CD4-positive, alpha-beta T cell (primary cell): ENCODE measurements around the gene GNG2. TPM values are rescaled to one million over a fixed set of nuclear protein-coding genes. Genes with fewer than 3 reads are reported as not detected.

ENCODE experiments used
- ATAC-seq: fragments of 200-7000 bp; cut with Tn5 transposase; one replicate; pipeline ENCODE4 v1.10.0; 2022; ENCODE audit warnings: mild to moderate bottlenecking; ENCODE audit not compliant: poor library complexity
- CTCF ChIA-PET: fragments of 350-600 bp; sonication (Branson Sonifier 250); formaldehyde crosslinking; loops from one replicate; lab custom pipeline; 2021; ENCODE audit warnings: antibody characterized with exemption, inconsistent platforms; lab: Charles Lee
- POLR2A ChIA-PET: fragments of 350-600 bp; sonication (Branson Sonifier 250); formaldehyde crosslinking; loops from one replicate; lab custom pipeline; 2021; ENCODE audit warnings: antibody characterized with exemption, inconsistent platforms; lab: Charles Lee
- DNase-seq, 14 experiments: peaks; one replicate each; pipeline ENCODE4 v3.0.0-alpha.2; 2013 to 2020; ENCODE audit warnings: mixed read lengths in 2 of 14
- H3K27ac ChIP-seq, 2 donors: one replicate each; pipeline versions ENCODE4 v1.5.1 to v1.7.0; 2013; ENCODE audit warnings: low read length in 2 of 2, low read depth in 1 of 2, mild to moderate bottlenecking in 1 of 2
- H3K27me3 ChIP-seq, 2 experiments: 1 replicate in 1 of 2; 2 replicates in 1 of 2; pipeline versions ENCODE4 v1.6.1 to v1.7.0; 2013; ENCODE audit warnings: low read length in 2 of 2, control low read depth in 1 of 2, mild to moderate bottlenecking in 1 of 2, moderate library complexity in 1 of 2; ENCODE audit not compliant: insufficient read depth in 2 of 2, control insufficient read depth in 1 of 2
- H3K36me3 ChIP-seq: one replicate; pipeline ENCODE4 v1.6.1; 2013; ENCODE audit warnings: low read length, control low read depth; ENCODE audit not compliant: insufficient read depth
- H3K4me1 ChIP-seq: one replicate; pipeline ENCODE4 v1.6.1; 2013; ENCODE audit warnings: low read length, control low read depth; ENCODE audit not compliant: insufficient read depth
- H3K4me3 ChIP-seq: one replicate; pipeline ENCODE4 v1.5.1; 2013; ENCODE audit warnings: mild to moderate bottlenecking, low read length, moderate library complexity
- H3K9me3 ChIP-seq, 2 experiments: 1 replicate in 1 of 2; 2 replicates in 1 of 2; pipeline versions ENCODE4 v1.6.1 to v1.7.0; 2013; ENCODE audit warnings: low read length in 2 of 2, mild to moderate bottlenecking in 2 of 2, control low read depth in 1 of 2, moderate library complexity in 1 of 2; ENCODE audit not compliant: control insufficient read depth in 1 of 2, insufficient read depth in 1 of 2
- H3K27ac Mint-ChIP-seq: one replicate; pipeline ENCODE4 v1.8.0; 2020; ENCODE audit warnings: mixed read lengths
- H3K27me3 Mint-ChIP-seq: one replicate; pipeline ENCODE4 v1.8.0; 2021; ENCODE audit warnings: mixed read lengths
- H3K36me3 Mint-ChIP-seq: one replicate; pipeline ENCODE4 v1.8.0; 2021; ENCODE audit warnings: low read depth, mixed read lengths
- H3K4me1 Mint-ChIP-seq: one replicate; pipeline ENCODE4 v1.8.0; 2021; ENCODE audit warnings: low read depth, mixed read lengths
- H3K4me3 Mint-ChIP-seq: one replicate; pipeline ENCODE4 v1.8.0; 2020; ENCODE audit warnings: mild to moderate bottlenecking, mixed read lengths
- H3K9me3 Mint-ChIP-seq: one replicate; pipeline ENCODE4 v1.8.0; 2020; ENCODE audit warnings: mixed read lengths
- intact Hi-C, 2 experiments: fragments of 100-400 bp; cut with DNase I in 1 of 2; cut with micrococcal nuclease in 1 of 2; formaldehyde crosslinking; loops; one replicate each; pipeline versions ENCODE4 v1.15.1 to v1.9.0; 2023 to 2025; cut with DNase I, micrococcal nuclease
- total RNA-seq, 174 experiments: library from RNA in 2 of 174; stranded (reverse) in 2 of 174; gene quantifications; one replicate each; pipeline ENCODE4 v1.2.3 and lab custom pipeline; 2021 to 2026
- TF ChIP-seq, protein P1 (sequence below): fragments of 200-600 bp; IDR thresholded peaks from one replicate; pipeline ENCODE4 v1.8.0; 2022; ENCODE audit warnings: antibody characterized with exemption, mild to moderate bottlenecking

The GNG2 gene
- total RNA-seq, 2 experiments from 2014 or later, result 138 to 139 TPM

DNA sequence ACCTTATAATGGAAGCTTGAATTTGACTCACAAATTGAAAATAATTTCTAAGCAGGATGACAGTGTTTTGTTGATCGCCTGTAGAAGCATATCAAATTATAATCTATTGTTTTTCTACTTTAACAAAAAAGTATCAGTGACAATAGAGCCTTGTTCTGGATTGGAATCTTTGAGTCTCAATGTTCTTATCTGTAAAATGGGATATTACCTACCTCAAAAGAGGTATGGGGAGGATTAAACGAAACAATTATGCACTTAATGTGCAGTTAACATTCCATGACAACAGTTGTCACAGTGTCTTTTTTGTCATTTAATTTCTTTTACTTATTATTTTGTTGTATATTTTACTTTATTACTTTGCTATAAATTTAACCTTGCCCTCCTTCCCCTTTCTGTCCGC is 130.1 kb downstream of the GNG2 start:
- ATAC-seq (no peak), DNase-seq (no peak)
- Histone ChIP-seq H3K27me3 (no peaks in the 10 kb centered on the region), H3K27ac (peak overlapping the region in 1 of 2 donors; percentile 80), H3K4me3 (peak overlapping the region; percentile 87), H3K9me3 (no peaks in the 10 kb centered on the region), H3K4me1 (peaks cover 18% of the 10 kb centered on the region), H3K36me3 (peaks cover 42% of the 10 kb centered on the region)
- TF ChIP-seq, protein P1, sequence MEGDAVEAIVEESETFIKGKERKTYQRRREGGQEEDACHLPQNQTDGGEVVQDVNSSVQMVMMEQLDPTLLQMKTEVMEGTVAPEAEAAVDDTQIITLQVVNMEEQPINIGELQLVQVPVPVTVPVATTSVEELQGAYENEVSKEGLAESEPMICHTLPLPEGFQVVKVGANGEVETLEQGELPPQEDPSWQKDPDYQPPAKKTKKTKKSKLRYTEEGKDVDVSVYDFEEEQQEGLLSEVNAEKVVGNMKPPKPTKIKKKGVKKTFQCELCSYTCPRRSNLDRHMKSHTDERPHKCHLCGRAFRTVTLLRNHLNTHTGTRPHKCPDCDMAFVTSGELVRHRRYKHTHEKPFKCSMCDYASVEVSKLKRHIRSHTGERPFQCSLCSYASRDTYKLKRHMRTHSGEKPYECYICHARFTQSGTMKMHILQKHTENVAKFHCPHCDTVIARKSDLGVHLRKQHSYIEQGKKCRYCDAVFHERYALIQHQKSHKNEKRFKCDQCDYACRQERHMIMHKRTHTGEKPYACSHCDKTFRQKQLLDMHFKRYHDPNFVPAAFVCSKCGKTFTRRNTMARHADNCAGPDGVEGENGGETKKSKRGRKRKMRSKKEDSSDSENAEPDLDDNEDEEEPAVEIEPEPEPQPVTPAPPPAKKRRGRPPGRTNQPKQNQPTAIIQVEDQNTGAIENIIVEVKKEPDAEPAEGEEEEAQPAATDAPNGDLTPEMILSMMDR, result no peak
- H3K27me3 Mint-ChIP-seq, result no peaks in the 10 kb centered on the region
- no peaks in the 10 kb centered on the region for H3K9me3 Mint-ChIP-seq
- peaks cover 62% of the 10 kb centered on the region for H3K4me1 Mint-ChIP-seq
- ChIA-PET POLR2A (interaction anchor here (0.7 to 1.4 kb wide), 2 partner anchors 13 to 130 kb away, joined by 4 read pairs; partner anchors contain the start of gene GNG2), CTCF (no interaction called here)
- peak overlapping the region; percentile 99 for H3K4me3 Mint-ChIP-seq
- H3K36me3 Mint-ChIP-seq, result peaks cover 59% of the 10 kb centered on the region
- peak overlapping the region; percentile 94 for H3K27ac Mint-ChIP-seq
- intact Hi-C loops, result loop anchor here in 1 of 2 experiments (10.0 kb wide), 3 partner anchors 284 to 1314 kb away; no protein-coding TSS in a partner anchor

DNA sequence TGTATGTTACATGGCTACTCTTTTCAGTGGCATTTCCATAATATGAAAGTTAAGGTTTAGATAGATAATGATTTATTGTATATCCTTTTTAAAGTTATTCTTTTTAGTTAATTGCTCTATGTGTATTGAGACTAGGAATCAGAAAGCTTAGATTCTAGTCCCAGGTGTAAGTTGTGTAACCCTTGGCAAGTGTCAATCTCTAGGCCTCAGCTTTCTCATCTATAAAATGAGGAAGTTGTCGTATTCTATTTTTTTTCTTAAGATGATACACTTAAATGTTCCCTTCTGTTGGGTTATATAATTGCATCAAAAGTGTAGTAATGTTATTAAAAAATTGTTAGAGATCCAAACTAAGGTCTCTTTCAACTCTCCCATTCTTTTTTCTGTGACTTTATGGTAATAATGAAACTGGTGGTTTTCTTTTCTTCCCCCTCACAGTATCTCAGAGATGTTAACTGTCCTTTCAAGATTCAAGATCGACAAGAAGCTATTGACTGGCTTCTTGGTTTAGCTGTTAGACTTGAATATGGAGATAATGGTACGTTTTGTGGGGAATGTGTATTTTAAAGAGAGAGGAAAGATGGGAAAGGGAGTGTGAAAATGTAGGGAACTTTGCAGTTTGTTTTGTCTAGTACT is 133.0 kb downstream of the GNG2 start:
- no peak overlapping the region for H3K4me3 ChIP-seq
- no peak for ATAC-seq
- H3K4me3 Mint-ChIP-seq, result peak overlapping the region; percentile 20

DNA sequence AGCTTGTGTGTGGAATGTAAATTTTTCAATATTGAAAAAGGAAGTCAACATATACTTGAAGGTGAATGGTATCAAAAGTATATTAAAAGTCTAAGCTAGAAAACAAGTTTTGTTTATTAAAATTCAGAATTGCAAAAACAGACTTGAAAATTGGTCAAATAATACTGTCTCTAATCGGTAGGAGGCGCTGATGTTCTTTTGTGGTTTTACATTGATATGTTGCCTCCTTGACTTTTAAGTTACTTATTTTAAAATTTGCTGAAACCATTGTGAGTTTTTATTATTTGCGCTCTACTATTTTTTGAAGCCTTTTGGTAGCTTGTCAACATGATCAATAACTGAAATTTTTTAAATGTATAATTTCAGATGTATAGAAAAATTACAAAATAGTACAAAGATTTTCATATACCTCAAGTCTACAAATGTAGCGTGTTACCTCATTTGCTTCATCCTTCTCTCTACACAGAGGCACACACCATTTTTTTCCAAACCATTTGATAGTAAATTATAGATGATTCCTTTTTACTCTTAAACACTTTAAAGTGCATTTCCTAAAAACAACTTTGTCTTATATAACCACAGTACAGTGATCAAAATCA is 135.8 kb downstream of the GNG2 start:
- Mint-ChIP-seq H3K4me3 (no peak overlapping the region), H3K27ac (no peak overlapping the region), H3K36me3 (peaks cover 93% of the 10 kb centered on the region), H3K9me3 (no peaks in the 10 kb centered on the region), H3K27me3 (no peaks in the 10 kb centered on the region), H3K4me1 (peaks cover 58% of the 10 kb centered on the region)
- peaks cover 72% of the 10 kb centered on the region for H3K36me3 ChIP-seq
- CTCF ChIA-PET, result interaction anchor here (0.6 to 2.9 kb wide), 10 partner anchors 8 to 965 kb away, joined by 3 to 7 read pairs (median 3); partner anchors contain the start of gene NID2
- no peaks in the 10 kb centered on the region for H3K27me3 ChIP-seq
- peaks cover 7% of the 10 kb centered on the region for H3K4me1 ChIP-seq
- H3K4me3 ChIP-seq, result no peak overlapping the region
- no peaks in the 10 kb centered on the region for H3K9me3 ChIP-seq
- peak in 4 of 14 experiments; percentile 20 to 70 (median 62) for DNase-seq
- H3K27ac ChIP-seq, result no peak overlapping the region
- POLR2A ChIA-PET, result interaction anchor here (0.7 to 0.9 kb wide), 2 partner anchors 149 to 795 kb away, joined by 3 read pairs; no protein-coding TSS in a partner anchor
- intact Hi-C loops, result loop anchor here (5.0 to 10.0 kb wide), 4 partner anchors 279 to 1309 kb away; no protein-coding TSS in a partner anchor
- TF ChIP-seq, protein P1, result peak; percentile 54
- no peak for ATAC-seq

More for the DNA sequence above, 133.0 kb downstream of the GNG2 start:
- intact Hi-C loops, result loop anchor here in 1 of 2 experiments (10.0 kb wide), 3 partner anchors 281 to 1311 kb away; no protein-coding TSS in a partner anchor
- Mint-ChIP-seq H3K9me3 (no peaks in the 10 kb centered on the region), H3K36me3 (peaks cover 84% of the 10 kb centered on the region), H3K27me3 (no peaks in the 10 kb centered on the region), H3K4me1 (peaks cover 72% of the 10 kb centered on the region), H3K27ac (no peak overlapping the region)
- H3K27ac ChIP-seq, result no peak overlapping the region
- DNase-seq, result no peak
- ChIA-PET CTCF (interaction anchor here (2.9 kb wide), 1 partner anchor 15 kb away, joined by 7 read pairs; no protein-coding TSS in a partner anchor), POLR2A (interaction anchor here (1.1 kb wide), 1 partner anchor 146 kb away, joined by 3 read pairs; no protein-coding TSS in a partner anchor)
- no peaks in the 10 kb centered on the region for H3K27me3 ChIP-seq
- H3K36me3 ChIP-seq, result peaks cover 48% of the 10 kb centered on the region
- peaks cover 17% of the 10 kb centered on the region for H3K4me1 ChIP-seq
- TF ChIP-seq, protein P1, result no peak
- no peaks in the 10 kb centered on the region for H3K9me3 ChIP-seq
